ENCODE data around the gene CHURC1. TPM values are rescaled to one million over a fixed set of nuclear protein-coding genes. Genes with fewer than 3 reads are reported as not detected.

Gene CHURC1
- total RNA-seq, 2 experiments from 2014 or later, result 49.3 to 57.9 TPM

- ATAC-seq, result peak; percentile 81
- H3K27ac Mint-ChIP-seq, result peak overlapping the region; percentile 77
Measured at GRCh38 chr14:64935508-64935907, 21.3 kb downstream of the CHURC1 start.

GRCh38 chr14:64937171-64937820, 23.0 kb downstream of the CHURC1 start:
- Mint-ChIP-seq H3K4me1 (peaks cover 20% of the 10 kb centered on the region), H3K4me3 (no peak overlapping the region), H3K27me3 (no peaks in the 10 kb centered on the region), H3K9me3 (ENCODE audit: low read depth) (no peaks in the 10 kb centered on the region), H3K36me3 (peaks cover 31% of the 10 kb centered on the region), H3K27ac (peak overlapping the region; percentile 13)
- no peak for ATAC-seq
- CTCF ChIA-PET, result interaction anchor here (1.2 to 1.5 kb wide), 3 partner anchors 10 to 57 kb away, joined by 4 to 5 read pairs (median 5); no protein-coding TSS in a partner anchor
- DNase-seq, result no peak

More at GRCh38 chr14:64935508-64935907, 21.3 kb downstream of the CHURC1 start:
- no peak for DNase-seq
- peak overlapping the region; percentile 50 for H3K4me3 Mint-ChIP-seq
- peaks cover 23% of the 10 kb centered on the region for H3K4me1 Mint-ChIP-seq
- CTCF ChIA-PET, result interaction anchor here (0.7 to 1.2 kb wide), 4 partner anchors 30 to 112 kb away, joined by 3 to 4 read pairs (median 3); no protein-coding TSS in a partner anchor
- H3K9me3 Mint-ChIP-seq (ENCODE audit: low read depth), result no peaks in the 10 kb centered on the region
- no peaks in the 10 kb centered on the region for H3K27me3 Mint-ChIP-seq
- peaks cover 38% of the 10 kb centered on the region for H3K36me3 Mint-ChIP-seq

GRCh38 chr14:64937821-64938193, 23.6 kb downstream of the CHURC1 start:
- H3K4me3 Mint-ChIP-seq, result no peak overlapping the region
- DNase-seq (no peak), ATAC-seq (no peak)
- H3K27me3 Mint-ChIP-seq, result no peaks in the 10 kb centered on the region
- no peaks in the 10 kb centered on the region for H3K9me3 Mint-ChIP-seq (ENCODE audit: low read depth)
- H3K36me3 Mint-ChIP-seq, result peaks cover 27% of the 10 kb centered on the region
- H3K27ac Mint-ChIP-seq, result no peak overlapping the region
- CTCF ChIA-PET, result interaction anchor here (1.2 kb wide), 1 partner anchor 12 kb away, joined by 4 read pairs; no protein-coding TSS in a partner anchor
- H3K4me1 Mint-ChIP-seq, result peaks cover 22% of the 10 kb centered on the region

- peaks cover 35% of the 10 kb centered on the region for H3K4me1 Mint-ChIP-seq
- no peak for ATAC-seq
- CTCF ChIA-PET, result no interaction called here
Measured at GRCh38 chr14:64938972-64939816, 24.9 kb downstream of the CHURC1 start.

DNA sequence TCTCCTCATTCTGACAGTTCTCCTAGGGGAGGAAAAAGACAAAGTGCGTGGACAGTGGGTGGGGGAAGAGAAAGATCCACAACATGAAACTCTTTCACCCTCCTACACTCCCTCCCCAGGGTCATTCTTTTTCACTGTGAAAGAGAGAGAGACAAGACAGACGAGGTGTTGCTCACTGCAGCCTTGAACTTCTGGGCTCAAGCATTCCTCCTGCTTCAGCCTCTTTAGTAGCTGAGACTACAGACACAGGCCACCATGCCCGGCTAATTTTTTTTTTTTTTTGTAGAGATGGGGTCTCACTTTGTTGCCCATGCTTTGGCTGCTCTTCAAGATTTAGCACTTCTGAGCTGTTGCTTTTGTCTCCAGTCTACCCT, 25.5 kb downstream of the CHURC1 start:
- ATAC-seq, result no peak
- Mint-ChIP-seq H3K4me3 (no peak overlapping the region), H3K9me3 (ENCODE audit: low read depth) (no peaks in the 10 kb centered on the region), H3K27me3 (no peaks in the 10 kb centered on the region), H3K36me3 (peaks cover 15% of the 10 kb centered on the region), H3K27ac (no peak overlapping the region), H3K4me1 (peaks cover 34% of the 10 kb centered on the region)
- CTCF ChIA-PET, result no interaction called here
- no peak for DNase-seq

More at GRCh38 chr14:64938972-64939816, 24.9 kb downstream of the CHURC1 start:
- Mint-ChIP-seq H3K27me3 (no peaks in the 10 kb centered on the region), H3K36me3 (peaks cover 19% of the 10 kb centered on the region), H3K27ac (no peak overlapping the region), H3K4me3 (no peak overlapping the region), H3K9me3 (ENCODE audit: low read depth) (no peaks in the 10 kb centered on the region)
- DNase-seq, result peak; percentile 31

DNA sequence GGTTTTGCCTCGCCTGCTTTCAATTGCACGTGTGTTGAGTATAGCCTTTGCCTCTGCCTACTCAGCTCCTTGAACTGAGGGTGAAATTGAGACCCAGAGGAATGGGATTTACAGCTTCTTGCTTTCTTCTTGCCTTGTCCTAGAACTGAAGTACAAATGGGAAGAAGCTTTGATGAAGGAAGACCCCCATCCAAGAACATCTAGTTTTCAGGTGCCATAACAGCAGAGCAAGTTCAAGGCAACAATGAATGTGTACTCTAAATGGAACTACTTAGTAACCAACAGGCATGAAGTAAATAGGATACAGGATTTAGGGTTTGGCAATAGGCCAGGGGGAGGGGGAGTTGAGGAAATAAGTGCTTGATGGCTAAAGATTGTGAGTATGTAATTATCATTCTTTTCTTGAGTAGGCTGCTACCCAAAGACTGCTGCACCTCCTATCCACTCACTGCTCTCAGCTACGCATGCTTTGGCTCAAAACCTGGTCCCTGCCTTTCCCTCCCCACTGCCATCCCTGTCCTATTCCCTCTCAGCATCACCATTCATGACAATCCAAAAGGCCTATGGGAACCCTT, 26.2 kb downstream of the CHURC1 start:
- H3K27me3 Mint-ChIP-seq, result no peaks in the 10 kb centered on the region
- no peak overlapping the region for H3K27ac Mint-ChIP-seq
- H3K36me3 Mint-ChIP-seq, result peaks cover 13% of the 10 kb centered on the region
- ATAC-seq (no peak), DNase-seq (no peak)
- no peaks in the 10 kb centered on the region for H3K9me3 Mint-ChIP-seq (ENCODE audit: low read depth)
- CTCF ChIA-PET, result interaction anchor here (2.6 kb wide), 1 partner anchor 17 kb away, joined by 7 read pairs; no protein-coding TSS in a partner anchor
- H3K4me1 Mint-ChIP-seq, result peaks cover 29% of the 10 kb centered on the region
- no peak overlapping the region for H3K4me3 Mint-ChIP-seq

DNA sequence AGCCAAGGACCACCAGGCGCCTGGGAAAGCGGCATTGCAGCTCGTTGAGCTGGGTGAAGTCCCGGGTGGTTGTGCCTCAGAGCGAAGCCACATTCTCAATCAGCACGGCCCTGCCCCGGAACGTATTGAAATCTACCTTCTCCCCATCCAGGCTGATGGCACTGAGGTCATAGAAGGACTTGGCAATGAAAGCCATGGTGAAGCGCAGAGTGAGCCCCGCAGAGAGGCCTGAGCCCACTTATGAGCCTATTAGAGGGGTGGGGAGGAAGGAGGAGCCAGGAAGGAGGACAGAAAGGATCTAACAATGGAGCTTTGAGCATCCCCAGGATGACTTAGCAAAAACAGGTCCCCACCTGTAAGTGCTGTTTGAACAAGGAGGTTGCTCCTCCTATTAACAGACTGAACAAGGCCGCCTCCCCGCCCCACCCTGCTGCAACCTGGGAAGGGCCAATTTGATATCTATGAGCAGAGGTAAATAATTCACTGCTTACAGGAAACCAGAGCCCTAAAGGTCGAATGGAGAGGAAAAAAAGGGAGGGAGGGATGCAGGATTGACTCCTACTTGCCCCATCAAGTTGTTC, 28.4 kb downstream of the CHURC1 start, which contains the start of gene GPX2:
Gene GPX2, minus strand, starts transcription at position 215 of the 581 bp plus-strand sequence. Its CDS starts 19 bp downstream, at position 196.
- no peak within 1 kb of the TSS for H3K4me3 Mint-ChIP-seq
- H3K27ac Mint-ChIP-seq, result peak within 1 kb of the TSS; percentile 38
- DNase-seq (peak; percentile 33), ATAC-seq (no peak)
- peaks cover 10% of the 10 kb centered on the region for H3K36me3 Mint-ChIP-seq
- H3K27me3 Mint-ChIP-seq, result no peaks in the 10 kb centered on the region
- H3K9me3 Mint-ChIP-seq (ENCODE audit: low read depth), result no peaks in the 10 kb centered on the region
- CTCF ChIA-PET, result interaction anchor here (0.7 to 2.6 kb wide), 2 partner anchors 15 to 120 kb away, joined by 3 to 7 read pairs; no protein-coding TSS in a partner anchor
- H3K4me1 Mint-ChIP-seq, result peaks cover 23% of the 10 kb centered on the region

- Mint-ChIP-seq H3K36me3 (peaks cover 6% of the 10 kb centered on the region), H3K4me1 (peaks cover 19% of the 10 kb centered on the region), H3K27ac (no peak overlapping the region), H3K9me3 (ENCODE audit: low read depth) (no peaks in the 10 kb centered on the region), H3K4me3 (no peak overlapping the region), H3K27me3 (no peaks in the 10 kb centered on the region)
- ATAC-seq, result no peak
- peak; percentile 33 for DNase-seq
- CTCF ChIA-PET, result interaction anchor here (0.9 to 1.3 kb wide), 3 partner anchors 9 to 121 kb away, joined by 3 to 4 read pairs (median 3); no protein-coding TSS in a partner anchor
Measured at GRCh38 chr14:64943556-64943955, 29.3 kb downstream of the CHURC1 start.

DNA sequence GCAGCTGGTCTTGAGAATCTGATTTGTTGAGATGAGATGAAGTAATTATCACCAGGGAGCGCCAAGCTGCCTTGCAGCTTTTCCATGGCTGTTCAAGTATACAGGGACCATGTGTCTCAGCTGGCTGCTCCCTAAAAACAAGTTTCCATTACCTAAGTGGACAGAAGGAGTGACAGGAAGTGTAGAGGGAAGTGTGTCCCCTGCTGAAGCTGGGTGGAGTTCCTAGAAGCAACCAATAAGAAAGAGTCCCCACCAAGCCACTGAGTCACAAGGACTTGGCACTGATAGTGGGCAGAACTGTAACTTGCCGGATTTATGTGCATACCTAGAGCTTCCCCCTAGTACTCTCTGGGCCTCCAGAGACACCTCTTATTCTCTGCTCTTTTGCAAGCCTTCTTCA, 29.8 kb downstream of the CHURC1 start:
- Mint-ChIP-seq H3K36me3 (peaks cover 6% of the 10 kb centered on the region), H3K27me3 (no peaks in the 10 kb centered on the region), H3K4me1 (peaks cover 19% of the 10 kb centered on the region), H3K9me3 (ENCODE audit: low read depth) (no peaks in the 10 kb centered on the region), H3K4me3 (no peak overlapping the region), H3K27ac (no peak overlapping the region)
- ATAC-seq, result no peak
- CTCF ChIA-PET, result interaction anchor here (0.9 to 1.3 kb wide), 3 partner anchors 9 to 121 kb away, joined by 3 to 4 read pairs (median 3); no protein-coding TSS in a partner anchor
- DNase-seq, result no peak

DNA sequence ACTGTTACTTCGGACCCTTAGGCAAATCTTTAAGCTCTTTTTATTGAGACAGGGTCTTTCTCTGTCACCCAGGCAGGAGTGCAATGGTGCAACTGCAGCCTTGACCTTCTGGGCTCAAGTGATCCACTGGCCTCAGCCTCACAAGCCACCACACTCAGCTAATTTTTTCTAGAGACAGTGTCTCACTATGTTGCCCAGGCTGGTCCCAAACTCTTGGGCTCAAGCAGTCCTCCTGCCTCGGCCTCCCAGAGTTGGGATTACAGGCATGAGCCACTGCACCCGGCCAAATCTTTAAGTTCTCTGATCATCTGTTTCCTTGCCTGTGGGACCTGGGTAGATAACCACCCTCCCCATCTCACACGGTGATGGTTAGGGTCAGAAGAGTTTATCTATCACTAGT, 30.6 kb downstream of the CHURC1 start:
- H3K4me3 Mint-ChIP-seq, result no peak overlapping the region
- no peaks in the 10 kb centered on the region for H3K9me3 Mint-ChIP-seq (ENCODE audit: low read depth)

GRCh38 chr14:64945431-64946178, 31.4 kb downstream of the CHURC1 start:
- H3K4me1 Mint-ChIP-seq, result peaks cover 19% of the 10 kb centered on the region

More for the DNA sequence above, 30.6 kb downstream of the CHURC1 start:
- Mint-ChIP-seq H3K4me1 (peaks cover 19% of the 10 kb centered on the region), H3K27me3 (no peaks in the 10 kb centered on the region), H3K36me3 (peaks cover 6% of the 10 kb centered on the region), H3K27ac (no peak overlapping the region)
- CTCF ChIA-PET, result no interaction called here
- DNase-seq (no peak), ATAC-seq (no peak)

DNA sequence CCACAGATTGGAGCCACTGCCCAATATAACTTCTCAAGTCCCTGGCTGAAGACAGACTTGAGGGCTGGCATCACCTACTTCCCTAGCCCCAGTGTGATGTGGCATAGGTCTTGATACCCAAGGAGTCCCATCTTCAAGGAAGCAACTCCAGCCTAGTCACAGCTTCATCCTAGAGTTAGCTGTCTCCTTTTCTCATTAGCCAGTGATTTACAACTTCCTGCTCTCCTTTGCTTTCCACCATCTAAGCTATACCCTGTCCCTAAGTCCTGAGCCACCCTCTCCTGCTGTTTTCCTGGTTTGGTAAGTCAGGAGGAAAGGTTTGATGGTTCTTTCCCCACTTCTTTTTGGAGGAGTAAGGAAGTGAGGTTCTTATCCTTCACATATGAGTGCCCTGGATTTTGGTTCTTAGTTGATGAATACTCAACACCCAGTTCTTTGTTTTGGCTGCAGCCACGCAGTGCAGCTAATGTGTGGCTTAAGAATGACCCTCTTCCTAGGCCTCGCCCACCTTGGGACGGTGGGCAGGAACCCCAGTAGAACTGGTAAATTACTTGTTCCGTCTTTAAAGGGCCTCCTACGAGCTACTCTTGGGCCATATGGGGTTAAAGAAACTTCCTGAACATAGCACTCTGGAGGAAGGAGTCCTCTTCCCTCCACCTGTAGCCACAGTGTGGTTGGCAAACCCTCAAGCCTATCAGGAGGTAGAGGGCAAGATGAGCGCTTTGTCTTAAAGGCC, 32.2 kb downstream of the CHURC1 start:
- Mint-ChIP-seq H3K27ac (no peak overlapping the region), H3K27me3 (no peaks in the 10 kb centered on the region), H3K4me1 (peaks cover 19% of the 10 kb centered on the region), H3K9me3 (ENCODE audit: low read depth) (no peaks in the 10 kb centered on the region), H3K4me3 (no peak overlapping the region), H3K36me3 (peaks cover 3% of the 10 kb centered on the region)
- ATAC-seq, result no peak
- CTCF ChIA-PET, result no interaction called here
- no peak for DNase-seq

More at GRCh38 chr14:64945431-64946178, 31.4 kb downstream of the CHURC1 start:
- no peaks in the 10 kb centered on the region for H3K27me3 Mint-ChIP-seq
- CTCF ChIA-PET, result no interaction called here
- DNase-seq (no peak), ATAC-seq (no peak)
- H3K9me3 Mint-ChIP-seq (ENCODE audit: low read depth), result no peaks in the 10 kb centered on the region
- H3K27ac Mint-ChIP-seq, result no peak overlapping the region
- peaks cover 5% of the 10 kb centered on the region for H3K36me3 Mint-ChIP-seq
- no peak overlapping the region for H3K4me3 Mint-ChIP-seq

Measured in activated CD8-positive, alpha-beta memory T cell treated with anti-CD3 and anti-CD28 coated beads, Interleukin-2, amount 10 ng/mL, durations not matched to agents 7 days and 5 days (primary cell).